Astrocyte of the cerebellum (primary cell): ENCODE data around the gene ENOX1.

Experiments used
- DNase-seq: peaks from one replicate; pipeline ENCODE4 v3.0.0-alpha.2; 2011; ENCODE audit warnings: low read depth
- H3K4me3 ChIP-seq: 2 replicates; pipeline ENCODE4 v1.5.1; 2011; ENCODE audit warnings: mild to moderate bottlenecking, low read depth, low read length, moderate library complexity
- in situ Hi-C: cut with HindIII; loops from 2 replicates; pipeline ENCODE4 v1.10.0; 2017; ENCODE audit warnings: low sequenced_read_pairs
- TF ChIP-seq, protein P1 (sequence below): IDR thresholded peaks from 2 replicates; pipeline ENCODE4 v1.5.1; 2012; ENCODE audit warnings: low read length, low read depth, moderate library complexity, mild to moderate bottlenecking; ENCODE audit errors: missing control alignments

The ENOX1 gene

DNA sequence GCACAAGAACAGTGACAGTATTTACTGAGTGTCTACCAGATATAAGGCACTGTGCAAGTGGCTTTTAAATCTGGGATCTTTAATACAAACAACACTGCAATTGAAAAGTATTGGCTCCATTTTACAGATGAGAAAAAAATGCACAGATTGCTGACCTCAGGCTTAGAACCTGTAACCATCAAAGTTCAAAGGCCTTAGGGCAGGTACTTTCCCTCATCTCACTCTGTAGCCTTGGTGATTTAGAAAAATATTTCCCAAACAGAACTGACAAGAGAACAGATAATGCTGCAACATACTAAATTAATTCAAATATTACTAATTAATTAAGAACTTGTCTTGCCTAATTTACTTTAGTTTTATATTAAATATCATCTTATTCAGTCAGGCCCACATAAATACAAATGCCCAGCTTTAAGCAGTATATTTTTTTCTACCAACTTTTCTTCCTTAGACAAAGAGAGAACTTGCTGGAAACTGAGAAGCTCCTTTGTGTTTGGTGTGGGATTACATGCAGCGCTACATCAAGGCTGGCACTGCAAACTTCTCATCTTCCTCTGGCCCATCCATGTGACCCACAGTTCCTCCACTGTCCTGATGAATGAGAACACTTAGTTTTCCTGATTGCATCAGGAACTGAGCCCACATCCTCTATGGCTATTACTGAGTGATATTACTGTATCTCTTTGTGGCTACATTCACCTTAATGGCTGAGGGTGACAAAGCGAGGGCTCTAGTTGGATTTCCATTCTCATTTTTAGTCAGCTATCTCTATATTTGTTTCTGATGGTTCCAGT lies 302.1 kb downstream of the ENOX1 start:
- in situ Hi-C loops = no loop called here
- DNase-seq = no peak
- no peak overlapping the region for H3K4me3 ChIP-seq
- TF ChIP-seq, protein P1, sequence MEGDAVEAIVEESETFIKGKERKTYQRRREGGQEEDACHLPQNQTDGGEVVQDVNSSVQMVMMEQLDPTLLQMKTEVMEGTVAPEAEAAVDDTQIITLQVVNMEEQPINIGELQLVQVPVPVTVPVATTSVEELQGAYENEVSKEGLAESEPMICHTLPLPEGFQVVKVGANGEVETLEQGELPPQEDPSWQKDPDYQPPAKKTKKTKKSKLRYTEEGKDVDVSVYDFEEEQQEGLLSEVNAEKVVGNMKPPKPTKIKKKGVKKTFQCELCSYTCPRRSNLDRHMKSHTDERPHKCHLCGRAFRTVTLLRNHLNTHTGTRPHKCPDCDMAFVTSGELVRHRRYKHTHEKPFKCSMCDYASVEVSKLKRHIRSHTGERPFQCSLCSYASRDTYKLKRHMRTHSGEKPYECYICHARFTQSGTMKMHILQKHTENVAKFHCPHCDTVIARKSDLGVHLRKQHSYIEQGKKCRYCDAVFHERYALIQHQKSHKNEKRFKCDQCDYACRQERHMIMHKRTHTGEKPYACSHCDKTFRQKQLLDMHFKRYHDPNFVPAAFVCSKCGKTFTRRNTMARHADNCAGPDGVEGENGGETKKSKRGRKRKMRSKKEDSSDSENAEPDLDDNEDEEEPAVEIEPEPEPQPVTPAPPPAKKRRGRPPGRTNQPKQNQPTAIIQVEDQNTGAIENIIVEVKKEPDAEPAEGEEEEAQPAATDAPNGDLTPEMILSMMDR = no peak

DNA sequence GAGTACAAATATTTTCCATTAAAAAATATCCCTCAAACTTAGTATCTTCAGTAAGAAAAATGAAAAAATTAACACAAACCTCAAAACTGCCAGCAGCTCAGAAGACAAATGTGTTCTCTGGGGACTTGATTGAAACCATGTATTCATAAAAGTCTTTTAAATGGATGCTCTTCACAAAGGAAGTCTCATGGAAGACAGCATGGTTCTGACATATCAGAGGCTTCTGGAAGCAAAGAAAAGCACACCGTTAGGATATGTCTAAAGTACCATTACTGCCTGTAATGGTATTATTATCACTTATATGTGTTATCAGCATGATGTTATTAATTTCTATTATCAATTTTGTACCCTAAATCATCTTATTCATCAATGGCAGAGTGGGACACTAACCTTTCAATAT lies 302.8 kb downstream of the ENOX1 start:
- in situ Hi-C loops = no loop called here

DNA sequence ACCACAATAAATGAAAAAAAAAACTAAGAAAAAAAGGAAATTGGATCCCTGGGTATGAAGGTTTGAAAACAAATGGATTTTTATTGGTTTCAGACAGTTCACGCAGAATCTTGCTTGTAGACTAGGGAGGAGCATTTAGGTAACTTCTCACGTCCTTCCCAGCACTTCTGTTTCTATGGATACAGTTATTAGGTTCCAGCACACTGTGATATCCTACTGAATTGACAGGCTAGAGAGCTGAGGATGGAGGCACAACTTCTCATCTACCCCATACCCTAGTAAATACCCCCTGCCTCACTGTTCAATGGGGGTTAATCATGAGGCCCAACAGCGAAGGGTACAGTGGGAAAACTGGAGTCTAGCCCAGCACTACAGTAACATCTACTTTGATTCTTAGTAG lies 304.1 kb downstream of the ENOX1 start:
- no peak for DNase-seq
- no peak overlapping the region for H3K4me3 ChIP-seq
- in situ Hi-C loops = no loop called here
- TF ChIP-seq, protein P1 = no peak

More for the DNA sequence above, 302.8 kb downstream of the ENOX1 start:
- TF ChIP-seq, protein P1 = no peak
- no peak overlapping the region for H3K4me3 ChIP-seq
- DNase-seq = no peak

DNA sequence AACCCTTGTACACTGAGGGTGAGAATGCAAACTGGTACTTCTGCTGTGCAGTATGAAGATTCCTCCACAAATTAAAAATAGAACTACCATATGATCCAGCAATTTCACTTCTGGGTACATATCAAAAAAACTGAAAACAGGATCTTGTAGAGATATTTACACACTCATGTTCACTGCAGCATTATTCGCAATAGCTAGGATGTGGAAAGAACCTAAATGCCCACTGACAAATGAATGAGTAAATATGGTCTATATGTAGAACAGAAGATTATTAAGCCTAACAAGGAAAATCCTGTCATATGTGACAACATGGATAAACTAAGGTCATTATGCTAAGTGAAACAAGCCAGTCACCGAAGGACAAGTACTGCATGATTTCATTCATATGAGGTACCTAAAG lies 304.7 kb downstream of the ENOX1 start:
- TF ChIP-seq, protein P1 = no peak
- no peak overlapping the region for H3K4me3 ChIP-seq
- in situ Hi-C loops = no loop called here
- no peak for DNase-seq

DNA sequence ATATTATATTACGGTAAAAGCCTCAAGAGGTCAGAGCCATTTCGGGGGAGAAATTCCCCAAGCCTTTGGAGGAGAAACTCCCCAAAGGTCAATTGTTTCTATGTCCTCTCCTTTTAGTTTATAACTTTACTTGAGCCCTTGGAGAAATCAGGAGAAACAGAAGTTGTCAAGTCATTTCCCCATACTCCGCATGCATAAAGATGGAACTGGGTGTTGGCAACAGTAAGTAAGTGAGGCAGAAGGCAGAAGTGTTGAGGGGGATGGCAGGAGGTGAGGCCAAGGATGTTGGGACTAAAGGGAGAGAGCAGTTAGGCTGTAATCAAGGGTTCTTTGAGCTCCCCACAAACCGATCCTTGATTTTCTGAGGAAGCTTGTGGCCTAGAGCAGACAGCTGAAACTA lies 307.9 kb downstream of the ENOX1 start:
- no peak for DNase-seq
- in situ Hi-C loops = no loop called here
- no peak overlapping the region for H3K4me3 ChIP-seq
- TF ChIP-seq, protein P1 = no peak

DNA sequence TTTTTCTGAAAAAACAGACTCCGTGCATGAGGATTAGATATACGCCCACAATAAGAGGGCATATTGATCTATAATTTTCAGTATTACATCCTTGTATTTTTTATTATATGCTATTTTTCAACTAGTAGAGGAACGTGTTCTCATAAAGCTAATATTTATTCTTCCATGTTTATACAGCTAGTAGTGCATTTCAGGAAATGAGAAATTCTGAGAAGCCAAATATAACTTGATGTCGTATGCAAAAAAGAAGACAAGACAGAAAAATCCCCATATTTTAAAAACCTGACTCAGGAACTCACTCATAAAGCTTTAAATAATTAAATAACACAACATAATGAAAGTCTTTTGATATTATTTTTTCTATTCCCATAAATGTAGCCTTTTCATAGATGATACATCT lies 308.6 kb downstream of the ENOX1 start:
- H3K4me3 ChIP-seq = no peak overlapping the region
- in situ Hi-C loops = no loop called here
- DNase-seq = no peak
- TF ChIP-seq, protein P1 = no peak
